Nephron (organoid): ENCODE measurements around the gene RWDD1.

Experiments used
- H3K27ac Mint-ChIP-seq, 3 experiments: 2 replicates each; pipeline ENCODE4 v1.8.0; 2020; ENCODE audit warnings: mixed read lengths in 3 of 3, mild to moderate bottlenecking in 2 of 3, moderate library complexity in 1 of 3
- H3K27me3 Mint-ChIP-seq: 2 replicates; pipeline ENCODE4 v1.8.0; 2021; ENCODE audit warnings: low read depth, mild to moderate bottlenecking, moderate library complexity, mixed read lengths
- H3K36me3 Mint-ChIP-seq: 2 replicates; pipeline ENCODE4 v1.8.0; 2020; ENCODE audit warnings: low read depth, mixed read lengths
- H3K4me1 Mint-ChIP-seq: 2 replicates; pipeline ENCODE4 v1.8.0; 2020; ENCODE audit warnings: mixed read lengths
- H3K4me3 Mint-ChIP-seq, 3 experiments: 2 replicates each; pipeline ENCODE4 v1.8.0; 2020; ENCODE audit warnings: mild to moderate bottlenecking in 3 of 3, mixed read lengths in 3 of 3, moderate library complexity in 2 of 3
- H3K9me3 Mint-ChIP-seq: 2 replicates; pipeline ENCODE4 v1.8.0; 2020; ENCODE audit warnings: mixed read lengths
- TF ChIP-seq, protein P1 (sequence below), 3 experiments: fragments of 200-600 bp; sonication (generic); IDR thresholded peaks; one replicate each; pipeline ENCODE4 v1.5.0; 2021; ENCODE audit warnings: antibody characterized with exemption in 3 of 3; ENCODE audit not compliant: unreplicated experiment in 3 of 3

RWDD1 gene

DNA sequence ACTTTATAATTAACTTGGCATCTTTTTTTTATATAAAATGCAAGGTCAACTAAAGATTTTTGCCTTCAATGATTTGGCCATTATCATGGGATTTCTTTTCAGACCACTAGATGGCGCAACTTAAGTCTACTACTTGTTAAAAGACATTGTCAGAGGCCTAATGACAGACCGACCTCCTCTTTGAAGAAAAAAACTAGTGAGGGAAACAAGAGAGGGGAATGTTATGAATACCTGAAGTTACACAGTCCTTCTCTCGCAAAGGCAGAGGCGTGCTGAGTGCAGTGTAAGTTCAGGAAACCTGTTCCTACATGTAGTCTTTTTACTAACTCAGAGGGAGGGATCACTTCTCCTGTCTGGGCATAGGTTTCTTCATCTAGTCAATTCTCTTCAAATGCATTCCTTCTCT lies 35.1 kb upstream of the RWDD1 start:
- Mint-ChIP-seq H3K9me3 (no peaks in the 10 kb centered on the region), H3K4me1 (no peaks in the 10 kb centered on the region), H3K27ac (peak overlapping the region in 1 of 3 experiments; percentile 10), H3K36me3 (no peaks in the 10 kb centered on the region), H3K4me3 (no peak overlapping the region), H3K27me3 (peaks cover 11% of the 10 kb centered on the region)
- TF ChIP-seq, protein P1, sequence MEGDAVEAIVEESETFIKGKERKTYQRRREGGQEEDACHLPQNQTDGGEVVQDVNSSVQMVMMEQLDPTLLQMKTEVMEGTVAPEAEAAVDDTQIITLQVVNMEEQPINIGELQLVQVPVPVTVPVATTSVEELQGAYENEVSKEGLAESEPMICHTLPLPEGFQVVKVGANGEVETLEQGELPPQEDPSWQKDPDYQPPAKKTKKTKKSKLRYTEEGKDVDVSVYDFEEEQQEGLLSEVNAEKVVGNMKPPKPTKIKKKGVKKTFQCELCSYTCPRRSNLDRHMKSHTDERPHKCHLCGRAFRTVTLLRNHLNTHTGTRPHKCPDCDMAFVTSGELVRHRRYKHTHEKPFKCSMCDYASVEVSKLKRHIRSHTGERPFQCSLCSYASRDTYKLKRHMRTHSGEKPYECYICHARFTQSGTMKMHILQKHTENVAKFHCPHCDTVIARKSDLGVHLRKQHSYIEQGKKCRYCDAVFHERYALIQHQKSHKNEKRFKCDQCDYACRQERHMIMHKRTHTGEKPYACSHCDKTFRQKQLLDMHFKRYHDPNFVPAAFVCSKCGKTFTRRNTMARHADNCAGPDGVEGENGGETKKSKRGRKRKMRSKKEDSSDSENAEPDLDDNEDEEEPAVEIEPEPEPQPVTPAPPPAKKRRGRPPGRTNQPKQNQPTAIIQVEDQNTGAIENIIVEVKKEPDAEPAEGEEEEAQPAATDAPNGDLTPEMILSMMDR (IDR thresholded peaks at IDR 0.05; ENCODE audit: unreplicated experiment in 3 of 3): peak; percentile 66 to 79 (median 67)

DNA sequence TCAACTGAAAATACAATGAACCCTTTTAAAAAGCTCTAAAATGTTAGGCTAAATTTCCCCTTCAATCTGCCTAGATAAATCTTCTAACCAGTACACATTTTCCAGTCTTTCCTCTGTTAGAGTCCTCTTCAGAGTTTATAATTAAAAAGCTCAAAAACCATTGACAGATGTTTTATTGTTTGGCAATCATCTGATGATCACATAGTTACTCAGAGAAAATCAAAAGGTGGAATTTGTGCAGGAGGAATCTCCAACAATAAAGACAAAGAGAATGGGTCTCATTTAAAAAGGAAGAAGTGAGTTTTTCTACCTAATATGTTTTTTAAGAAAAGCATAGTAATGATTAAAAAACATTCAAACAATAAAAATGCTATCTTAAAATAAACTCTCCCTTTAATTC lies 28.9 kb upstream of the RWDD1 start:
- Mint-ChIP-seq H3K4me3 (no peak overlapping the region), H3K27me3 (no peaks in the 10 kb centered on the region), H3K9me3 (no peaks in the 10 kb centered on the region), H3K27ac (no peak overlapping the region), H3K36me3 (no peaks in the 10 kb centered on the region), H3K4me1 (peaks cover 11% of the 10 kb centered on the region)
- TF ChIP-seq, protein P1 (IDR thresholded peaks at IDR 0.05; ENCODE audit: unreplicated experiment in 3 of 3): no peak

DNA sequence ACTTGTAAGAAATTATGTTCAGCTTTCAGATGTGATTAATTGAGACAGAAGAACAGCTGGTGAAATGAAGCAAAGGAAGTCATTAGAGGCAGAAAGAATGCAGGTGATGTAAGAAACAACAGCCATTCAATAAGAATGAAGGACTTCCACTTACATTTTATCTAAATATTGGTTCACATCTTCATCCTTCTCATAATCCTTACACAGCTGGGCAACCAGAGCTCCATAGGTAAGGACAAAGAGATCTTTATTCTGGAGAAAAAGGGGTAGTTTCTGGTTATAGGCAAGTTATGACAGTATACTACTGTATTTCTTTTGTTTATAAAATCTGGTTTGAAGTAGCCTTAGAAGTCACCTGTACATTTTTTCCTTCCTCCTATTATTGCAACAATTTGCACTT lies 28.2 kb upstream of the RWDD1 start:
- H3K9me3 Mint-ChIP-seq: no peaks in the 10 kb centered on the region
- TF ChIP-seq, protein P1 (IDR thresholded peaks at IDR 0.05; ENCODE audit: unreplicated experiment in 3 of 3): no peak
- peaks cover 11% of the 10 kb centered on the region for H3K4me1 Mint-ChIP-seq
- H3K4me3 Mint-ChIP-seq: no peak overlapping the region
- no peaks in the 10 kb centered on the region for H3K36me3 Mint-ChIP-seq
- H3K27me3 Mint-ChIP-seq: no peaks in the 10 kb centered on the region
- H3K27ac Mint-ChIP-seq: no peak overlapping the region

DNA sequence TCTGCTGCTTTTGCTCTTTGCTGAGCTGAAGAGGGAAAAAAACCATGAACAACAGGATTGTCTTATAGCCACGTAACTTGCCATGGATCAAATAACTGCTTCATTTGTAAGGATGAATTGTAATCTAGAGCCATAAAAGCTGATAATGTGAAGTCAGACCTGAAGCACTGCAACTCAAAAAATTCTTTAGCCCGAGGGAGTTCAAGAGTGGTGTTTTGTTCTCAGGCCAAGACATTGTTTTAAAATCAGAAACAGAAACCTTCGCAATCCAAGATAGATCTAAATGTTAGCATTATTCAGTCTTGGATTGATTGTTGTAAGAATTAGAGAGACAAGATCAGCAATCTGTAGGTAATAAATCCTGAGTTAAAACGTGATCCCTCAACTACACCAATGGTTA lies 25.7 kb upstream of the RWDD1 start, which contains the start of gene TRAPPC3L:
TSS of gene TRAPPC3L (minus strand) at position 34 of the 400 bp plus-strand sequence. CDS start 170 bp downstream, outside the sequence.
- TF ChIP-seq, protein P1 (IDR thresholded peaks at IDR 0.05; ENCODE audit: unreplicated experiment in 3 of 3): no peak
- H3K36me3 Mint-ChIP-seq: no peaks in the 10 kb centered on the region
- no peaks in the 10 kb centered on the region for H3K9me3 Mint-ChIP-seq
- H3K4me1 Mint-ChIP-seq: peaks cover 11% of the 10 kb centered on the region
- peak within 1 kb of the TSS; percentile 9 to 51 (median 49) for H3K27ac Mint-ChIP-seq
- H3K4me3 Mint-ChIP-seq: peak within 1 kb of the TSS in 1 of 3 experiments; percentile 13
- H3K27me3 Mint-ChIP-seq: no peaks in the 10 kb centered on the region

DNA sequence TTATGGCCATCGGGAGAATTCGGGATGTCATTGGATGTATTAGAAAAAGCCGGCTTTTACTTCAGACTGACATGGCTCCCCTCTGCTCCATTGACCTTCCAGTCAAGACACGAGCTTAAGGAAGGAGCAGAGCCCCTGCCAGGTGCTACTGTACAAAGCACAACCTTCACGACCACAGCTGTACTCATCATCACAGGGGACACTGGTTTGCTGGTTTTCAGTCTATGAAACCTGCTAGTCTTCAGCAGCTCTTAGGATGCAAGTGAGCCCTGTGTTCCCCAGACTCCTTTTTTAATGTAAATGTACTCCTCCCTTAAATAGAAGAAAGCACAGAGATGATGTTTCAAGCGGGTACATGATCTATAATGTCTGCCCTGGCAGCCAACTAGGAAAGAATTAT lies 23.9 kb upstream of the RWDD1 start:
- TF ChIP-seq, protein P1 (IDR thresholded peaks at IDR 0.05; ENCODE audit: unreplicated experiment in 3 of 3): no peak
- H3K27me3 Mint-ChIP-seq: no peaks in the 10 kb centered on the region
- no peak overlapping the region for H3K27ac Mint-ChIP-seq
- H3K4me1 Mint-ChIP-seq: peaks cover 11% of the 10 kb centered on the region
- H3K4me3 Mint-ChIP-seq: no peak overlapping the region
- H3K36me3 Mint-ChIP-seq: no peaks in the 10 kb centered on the region
- H3K9me3 Mint-ChIP-seq: no peaks in the 10 kb centered on the region

DNA sequence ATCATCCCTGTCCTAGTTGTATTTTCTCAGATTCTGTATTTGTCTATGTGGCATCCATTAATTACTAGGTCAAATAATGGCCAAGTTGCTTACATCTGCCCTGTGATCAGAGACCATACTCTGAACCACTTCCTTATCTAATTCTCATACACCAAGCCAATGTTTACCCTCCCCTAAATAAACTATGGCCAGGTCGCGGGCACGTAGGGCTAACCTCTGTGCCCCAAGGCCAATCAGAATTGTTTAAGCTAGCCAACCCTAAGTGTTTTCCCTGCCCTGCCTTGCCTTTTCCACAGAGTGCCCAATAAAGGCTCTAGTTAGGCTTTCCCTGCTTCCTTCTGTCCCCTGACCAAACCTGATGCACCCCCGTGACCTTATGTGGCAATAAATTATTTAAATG lies 20.5 kb upstream of the RWDD1 start:
- no peak overlapping the region for H3K27ac Mint-ChIP-seq
- no peak overlapping the region for H3K4me3 Mint-ChIP-seq
- TF ChIP-seq, protein P1 (IDR thresholded peaks at IDR 0.05; ENCODE audit: unreplicated experiment in 3 of 3): no peak
- no peaks in the 10 kb centered on the region for H3K27me3 Mint-ChIP-seq
- no peaks in the 10 kb centered on the region for H3K9me3 Mint-ChIP-seq
- no peaks in the 10 kb centered on the region for H3K36me3 Mint-ChIP-seq
- no peaks in the 10 kb centered on the region for H3K4me1 Mint-ChIP-seq
